Measurements from ENCODE around the gene SYNE3. TPM values are rescaled to one million over a fixed set of nuclear protein-coding genes. Genes with fewer than 3 reads are reported as not detected.

SYNE3 gene
- total RNA-seq, 1 experiment from 2014 or later = 6.2 TPM

GRCh38 chr14:95536671-95537070 is 20.2 kb upstream of the SYNE3 start:
- DNase-seq (ENCODE audit: low read depth, low spot score) = no peak
- ChIA-PET POLR2A (no interaction called here), CTCF (no interaction called here)
- Histone ChIP-seq H3K27ac (ENCODE audit: low read length) (peak overlapping the region; percentile 77; the same call in 1 of the 2 replicates), H3K36me3 (ENCODE audit: control insufficient read depth, insufficient read depth, low read length) (peaks cover 15% of the 10 kb centered on the region), H3K4me1 (ENCODE audit: control insufficient read depth, insufficient read depth, low read length) (peaks cover 23% of the 10 kb centered on the region), H3K27me3 (ENCODE audit: control insufficient read depth, insufficient read depth, low read length) (no peaks in the 10 kb centered on the region), H3K9me3 (ENCODE audit: control insufficient read depth, insufficient read depth, low read depth, low read length) (no peaks in the 10 kb centered on the region), H3K4me3 (ENCODE audit: low read depth in 2 of 2, low read length in 2 of 2) (peak overlapping the region; percentile 87 to 92)
- no peak for ATAC-seq
- TF ChIP-seq TCF7L2 (IDR thresholded peaks at IDR 0.05; ENCODE audit: low read depth, low read length) = no peak
- TF ChIP-seq REST (IDR thresholded peaks at IDR 0.05; ENCODE audit: insufficient read depth in 1 of 2, low read depth in 2 of 2, low read length in 1 of 2) = no peak
- no peak for TF ChIP-seq CTCF (IDR thresholded peaks at IDR 0.05)
- TF ChIP-seq POLR2AphosphoS5 (IDR thresholded peaks at IDR 0.05; ENCODE audit: low read depth, low read length) = no peak
- no peak for TF ChIP-seq SIN3A (IDR thresholded peaks at IDR 0.05; ENCODE audit: borderline replicate concordance, insufficient read depth, low read depth, low read length)
- BruUV-seq (replicated peaks) = no TSS peak
- intact Hi-C loops (cut with micrococcal nuclease; ENCODE audit: unreplicated experiment) (no loop called here), in situ Hi-C loops (cut with HindIII; ENCODE audit: low pct_unique_long_range_greater_than_20kb, low sequenced_read_pairs) (no loop called here)

GRCh38 chr14:95536036-95536593 is 19.7 kb upstream of the SYNE3 start:
- ATAC-seq (no peak), DNase-seq (ENCODE audit: low read depth, low spot score) (no peak)
- no TSS peak for BruUV-seq (replicated peaks)
- Histone ChIP-seq H3K27me3 (ENCODE audit: control insufficient read depth, insufficient read depth, low read length) (no peaks in the 10 kb centered on the region), H3K36me3 (ENCODE audit: control insufficient read depth, insufficient read depth, low read length) (peaks cover 16% of the 10 kb centered on the region), H3K4me1 (ENCODE audit: control insufficient read depth, insufficient read depth, low read length) (peaks cover 29% of the 10 kb centered on the region), H3K27ac (ENCODE audit: low read length) (peak overlapping the region; percentile 77), H3K9me3 (ENCODE audit: control insufficient read depth, insufficient read depth, low read depth, low read length) (no peaks in the 10 kb centered on the region), H3K4me3 (ENCODE audit: low read depth in 2 of 2, low read length in 2 of 2) (peak overlapping the region; percentile 87 to 92)
- ChIA-PET CTCF (no interaction called here), POLR2A (no interaction called here)
- in situ Hi-C loops (cut with HindIII; ENCODE audit: low pct_unique_long_range_greater_than_20kb, low sequenced_read_pairs) = no loop called here
- no peak for TF ChIP-seq SIN3A (IDR thresholded peaks at IDR 0.05; ENCODE audit: borderline replicate concordance, insufficient read depth, low read depth, low read length)
- no peak for TF ChIP-seq TCF7L2 (IDR thresholded peaks at IDR 0.05; ENCODE audit: low read depth, low read length)
- no peak for TF ChIP-seq POLR2AphosphoS5 (IDR thresholded peaks at IDR 0.05; ENCODE audit: low read depth, low read length)
- TF ChIP-seq REST (IDR thresholded peaks at IDR 0.05; ENCODE audit: insufficient read depth in 1 of 2, low read depth in 2 of 2, low read length in 1 of 2) = no peak
- TF ChIP-seq CTCF (IDR thresholded peaks at IDR 0.05) = no peak
- intact Hi-C loops (cut with micrococcal nuclease; ENCODE audit: unreplicated experiment) = no loop called here
